GM19467 (cell line): ENCODE data around the gene COX14.

Experiments
- ATAC-seq: cut with Tn5 transposase; IDR thresholded peaks from one replicate; pipeline ENCODE4 v1.9.1; 2021; ENCODE audit warnings: mild to moderate bottlenecking, moderate library complexity; ENCODE audit not compliant: unreplicated experiment

The COX14 gene

GRCh38 chr12:50084775-50085614 lies 27.0 kb upstream of the COX14 start, which contains the start of gene SMARCD1:
Gene SMARCD1 (plus strand): TSS chr12:50085342. CDS start chr12:50085370, 28 bp downstream.
- peak; percentile 85 for ATAC-seq

- peak; percentile 12 for ATAC-seq
Measured at GRCh38 chr12:50085615-50086072, 26.4 kb upstream of the COX14 start.

- no peak for ATAC-seq
Measured at GRCh38 chr12:50086148-50086547, 25.9 kb upstream of the COX14 start.

- no peak for ATAC-seq
Measured at GRCh38 chr12:50087151-50087550, 24.9 kb upstream of the COX14 start.

GRCh38 chr12:50087995-50088394 lies 24.0 kb upstream of the COX14 start:
- ATAC-seq = no peak

- ATAC-seq = no peak
Measured at GRCh38 chr12:50088577-50089335, 23.3 kb upstream of the COX14 start.

GRCh38 chr12:50089730-50090129 lies 22.3 kb upstream of the COX14 start:
- ATAC-seq = no peak

- no peak for ATAC-seq
Measured at GRCh38 chr12:50090391-50090790, 21.6 kb upstream of the COX14 start.

GRCh38 chr12:50097952-50098351 lies 14.1 kb upstream of the COX14 start:
- ATAC-seq = no peak

- ATAC-seq = no peak
Measured at GRCh38 chr12:50099302-50100008, 12.6 kb upstream of the COX14 start.

GRCh38 chr12:50100561-50100960 lies 11.5 kb upstream of the COX14 start:
- ATAC-seq = no peak

- no peak for ATAC-seq
Measured at GRCh38 chr12:50101663-50102062, 10.4 kb upstream of the COX14 start.

- ATAC-seq = no peak
Measured at GRCh38 chr12:50102131-50102531, 9.9 kb upstream of the COX14 start.

GRCh38 chr12:50102646-50103309 lies 9.3 kb upstream of the COX14 start:
- no peak for ATAC-seq

GRCh38 chr12:50103351-50103750 lies 8.7 kb upstream of the COX14 start:
- no peak for ATAC-seq

- ATAC-seq = no peak
Measured at GRCh38 chr12:50103767-50104321, 8.2 kb upstream of the COX14 start, which contains the start of gene GPD1. Gene GPD1 (plus strand): TSS chr12:50104008. CDS start chr12:50104051, 43 bp downstream.

GRCh38 chr12:50104417-50105366 lies 7.3 kb upstream of the COX14 start:
- no peak for ATAC-seq

GRCh38 chr12:50105913-50106450 lies 6.1 kb upstream of the COX14 start:
- ATAC-seq = no peak

GRCh38 chr12:50106907-50107306 lies 5.1 kb upstream of the COX14 start:
- ATAC-seq = no peak
